Stimulated activated CD4-positive, alpha-beta T cell treated with anti-CD3 and anti-CD28 coated beads, Interleukin-1b, Interleukin-23, amount 100 ng/mL, for 4 hours (primary cell): ENCODE results near the gene RREB1.

Source experiments
- DNase-seq, 2 donors: peaks; one replicate each; pipeline ENCODE4 v3.0.0-alpha.2; 2020; ENCODE audit warnings: low read depth in 2 of 2

RREB1 gene

GRCh38 chr6:7296602-7297001 is 188.8 kb downstream of the RREB1 start:
- no peak for DNase-seq

- DNase-seq: no peak
Measured at GRCh38 chr6:7298113-7298512, 190.4 kb downstream of the RREB1 start.

- DNase-seq: no peak
Measured at GRCh38 chr6:7300926-7301325, 193.2 kb downstream of the RREB1 start.
